HG03095 (cell line): ENCODE data around the gene PFDN4.
"Not testable (repeated sequence)": the region's sequence is repeated elsewhere in the genome, so short reads cannot be mapped to it uniquely, and the experiment has no call there.

Experiments used
- ATAC-seq: cut with Tn5 transposase; IDR thresholded peaks from one replicate; pipeline ENCODE4 v1.9.1; 2021; ENCODE audit warnings: moderate library complexity; ENCODE audit not compliant: unreplicated experiment

The PFDN4 gene

DNA sequence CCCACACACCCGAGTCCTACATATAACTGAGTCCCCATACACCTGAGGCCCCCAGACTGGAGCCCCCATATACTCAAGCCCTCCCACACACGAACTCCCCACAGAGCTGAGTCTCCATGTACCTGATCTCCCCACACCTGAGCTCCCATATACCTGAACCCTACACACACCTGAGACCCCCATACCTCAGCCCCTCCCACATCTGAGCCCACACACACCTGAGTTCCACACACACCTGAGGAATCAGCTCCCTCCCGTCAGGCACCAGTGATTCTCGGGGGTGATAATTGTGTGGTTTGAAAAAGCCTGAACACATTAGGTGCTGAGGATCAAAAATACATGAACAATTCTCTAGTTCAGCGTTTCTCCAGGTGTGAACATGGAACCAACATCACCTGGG lies 15.4 kb downstream of the PFDN4 start:
- ATAC-seq: no peak

DNA sequence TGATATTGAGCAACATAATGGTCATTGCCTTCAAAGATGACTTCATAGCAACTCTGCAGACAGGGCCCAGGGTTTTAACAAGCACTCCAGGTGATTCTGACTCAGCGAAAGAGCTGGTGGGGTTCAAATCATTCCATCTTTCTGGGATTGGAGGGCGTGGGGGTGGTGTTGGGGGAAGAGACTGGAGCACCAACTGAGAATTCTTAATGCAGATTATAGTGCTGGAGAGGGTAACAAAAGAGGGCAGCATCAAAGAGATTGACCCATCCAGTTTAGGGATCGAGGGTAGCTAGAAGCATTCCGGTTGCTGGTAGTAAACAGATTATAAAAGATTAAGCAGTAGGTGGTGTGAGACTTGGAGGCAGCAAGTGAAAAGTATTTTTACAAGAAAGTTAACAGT lies 15.9 kb downstream of the PFDN4 start:
- ATAC-seq: no peak

DNA sequence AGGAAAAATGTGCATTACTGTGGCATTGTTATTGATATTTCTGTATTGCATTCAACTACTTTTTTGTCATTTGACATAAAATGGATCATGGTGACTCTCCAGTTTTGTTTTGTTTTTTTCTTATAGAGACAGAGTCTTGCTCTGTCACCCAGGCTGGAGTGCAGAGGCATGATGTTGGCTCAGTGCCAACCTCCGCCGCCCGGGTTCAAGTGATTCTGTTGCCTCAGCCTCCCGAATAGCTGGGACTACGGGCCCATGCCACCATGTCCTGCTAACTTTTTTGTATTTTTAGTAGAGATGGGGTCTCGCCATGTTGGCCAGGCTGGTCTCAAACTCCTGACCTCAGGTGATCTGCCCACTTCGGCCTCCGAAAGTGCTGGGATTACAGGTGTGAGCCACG lies 16.8 kb downstream of the PFDN4 start:
- not testable (repeated sequence) for ATAC-seq

DNA sequence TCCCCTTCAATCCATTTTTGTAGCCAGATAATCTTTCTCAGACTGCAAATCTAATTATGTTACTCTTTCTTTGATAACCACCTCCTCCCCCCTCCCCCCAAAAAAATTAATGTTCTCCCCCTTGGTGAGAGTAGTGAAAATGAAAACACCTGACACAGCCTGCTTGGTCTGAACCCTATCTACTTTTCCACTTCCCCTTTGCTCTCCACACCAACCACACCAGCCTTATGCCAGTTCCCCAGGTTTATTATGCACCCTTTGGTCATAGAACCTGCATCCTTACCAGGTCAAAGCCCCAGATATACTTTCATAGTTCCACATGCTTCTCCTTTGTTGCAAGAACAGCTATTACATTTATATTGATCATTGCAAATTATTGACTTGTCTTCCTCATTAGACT lies 19.4 kb downstream of the PFDN4 start:
- ATAC-seq: no peak

DNA sequence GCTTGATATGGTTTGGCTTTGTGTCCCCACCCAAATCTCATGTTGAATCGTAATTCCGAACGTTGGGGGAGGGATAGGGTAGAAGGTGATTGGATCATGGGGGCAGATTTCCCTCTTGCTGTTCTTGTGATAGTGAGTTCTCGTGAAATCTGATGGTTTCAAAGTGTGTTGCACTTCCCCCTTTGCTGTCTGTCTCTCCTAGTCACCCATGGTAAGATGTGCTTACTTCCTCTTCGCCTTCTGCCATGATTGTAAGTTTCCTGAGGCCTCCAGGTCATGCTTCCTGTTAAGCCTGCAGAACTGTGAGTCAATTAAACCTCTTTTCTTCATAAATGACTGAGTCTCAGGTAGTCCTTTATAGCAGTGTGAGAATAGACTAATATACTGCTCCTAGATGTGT lies 19.9 kb downstream of the PFDN4 start:
- ATAC-seq: no peak

DNA sequence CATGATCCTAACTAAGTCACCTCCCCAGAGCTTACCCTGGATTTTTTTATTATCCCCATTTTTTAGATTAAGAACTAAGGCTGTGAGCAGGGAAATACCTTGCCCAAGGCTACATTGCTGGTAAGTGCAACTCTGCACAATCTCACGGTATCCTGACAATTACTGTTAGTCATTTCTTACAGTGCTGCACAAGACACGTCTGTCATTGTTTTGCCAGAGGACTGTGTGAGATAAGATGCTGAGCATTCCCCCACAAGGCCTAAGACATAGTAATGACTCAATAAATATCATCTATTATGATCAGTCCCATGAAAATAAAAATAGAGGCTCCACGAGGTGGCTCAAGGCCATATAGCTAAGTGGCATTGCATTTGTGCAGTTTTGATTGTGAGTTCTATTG lies 21.0 kb downstream of the PFDN4 start:
- ATAC-seq: no peak

DNA sequence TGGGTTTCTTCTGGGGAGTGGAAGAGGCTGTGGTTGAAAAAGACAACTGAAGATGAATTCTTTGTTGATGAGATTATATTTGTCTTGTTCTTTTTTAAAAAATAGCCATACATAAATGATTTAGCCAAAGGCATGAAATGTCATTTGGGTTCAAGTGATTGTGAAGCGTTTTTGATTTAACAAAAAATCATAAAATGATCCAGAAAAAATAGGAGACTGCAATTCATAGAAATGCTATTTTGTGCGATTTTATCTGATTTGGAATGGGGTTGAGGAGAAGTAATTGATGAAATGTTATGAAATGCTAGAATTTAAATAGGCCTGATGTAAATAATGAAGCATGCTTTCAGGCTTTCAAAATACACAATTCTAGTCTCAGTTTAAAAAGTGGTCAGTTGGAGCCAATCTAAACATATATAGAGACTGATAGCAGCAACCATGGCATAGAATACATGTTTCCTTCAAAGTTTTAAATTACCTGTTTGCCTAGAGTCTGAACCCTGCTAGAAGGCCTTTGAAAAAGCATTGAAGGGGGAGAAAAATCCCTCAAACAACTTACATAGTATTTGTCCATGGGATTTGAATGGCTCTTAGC lies 21.8 kb downstream of the PFDN4 start:
- ATAC-seq: no peak

DNA sequence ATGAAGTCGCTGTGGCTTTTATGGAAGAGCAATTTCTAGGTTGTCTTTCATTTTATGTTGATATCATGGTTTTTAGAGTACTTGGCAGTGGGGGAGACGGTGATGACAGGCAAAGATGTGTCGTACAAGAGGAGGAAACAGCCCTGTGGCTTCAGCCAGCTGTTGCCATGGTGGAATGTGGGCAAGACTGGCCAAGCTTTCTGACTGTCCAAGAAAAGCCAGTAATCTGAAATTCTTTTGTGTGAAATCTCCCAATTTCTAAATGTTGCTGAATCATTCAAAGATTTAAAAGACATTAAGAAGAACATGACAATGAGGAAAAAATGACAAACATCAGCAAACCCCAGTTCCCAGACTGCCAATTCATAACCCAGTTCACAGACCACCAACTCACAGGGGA lies 23.1 kb downstream of the PFDN4 start:
- ATAC-seq: no peak

DNA sequence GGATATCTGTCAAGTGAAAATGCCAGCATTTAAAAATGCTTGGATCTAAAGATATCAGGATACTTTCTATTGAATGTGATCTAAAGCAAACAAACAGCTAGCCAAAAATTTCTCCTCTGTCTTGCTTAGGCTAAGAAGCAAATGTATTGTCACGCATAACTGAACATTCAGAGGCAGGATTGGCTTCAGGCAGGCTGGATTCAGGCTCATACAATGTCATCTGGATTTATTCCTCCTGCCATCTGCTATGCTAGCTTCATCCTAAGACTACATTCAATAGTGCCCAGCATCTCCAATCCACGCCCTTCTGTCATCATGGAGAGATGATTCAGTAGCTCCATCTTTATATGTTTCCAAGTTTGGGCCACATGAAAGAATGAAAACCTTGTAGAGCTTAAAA lies 27.1 kb downstream of the PFDN4 start:
- no peak for ATAC-seq

DNA sequence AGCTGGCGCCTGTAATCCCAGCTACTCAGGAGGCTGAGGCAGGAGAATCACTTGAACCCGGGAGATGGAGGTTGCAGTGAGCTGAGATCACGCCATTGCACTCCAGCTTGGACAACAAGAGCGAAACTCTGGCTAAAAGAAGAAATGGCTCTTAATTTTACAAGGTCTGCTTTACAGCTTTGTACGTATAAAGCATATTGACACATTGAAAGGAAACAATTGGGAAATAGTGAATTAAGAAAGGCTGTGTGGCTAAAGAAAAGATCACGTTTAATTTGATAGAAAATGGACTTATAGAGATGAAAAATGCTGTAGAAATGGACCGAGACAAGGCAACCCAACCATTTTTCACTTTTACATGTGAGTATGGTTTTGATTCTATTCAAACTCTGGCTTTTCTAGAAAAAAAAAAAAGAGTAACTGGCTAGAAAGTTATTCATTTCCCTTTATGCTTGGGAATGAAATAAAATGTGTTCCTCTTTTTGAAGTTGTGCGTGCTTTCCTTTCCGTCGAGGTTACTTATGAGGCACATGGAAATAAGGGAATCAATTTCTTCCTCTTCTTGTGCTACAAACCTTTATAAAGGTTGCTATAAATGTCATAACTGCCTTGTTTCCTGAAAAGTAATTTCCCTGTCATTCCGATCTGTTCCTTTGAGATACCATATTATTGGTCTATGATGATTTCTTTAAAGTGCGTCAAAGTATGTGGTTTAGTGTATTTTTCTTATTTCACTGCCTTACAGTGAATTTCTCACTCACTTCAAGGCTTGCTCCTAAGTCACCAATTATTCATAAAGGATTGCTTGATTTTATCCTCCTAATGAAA lies 29.4 kb downstream of the PFDN4 start:
- no peak for ATAC-seq

DNA sequence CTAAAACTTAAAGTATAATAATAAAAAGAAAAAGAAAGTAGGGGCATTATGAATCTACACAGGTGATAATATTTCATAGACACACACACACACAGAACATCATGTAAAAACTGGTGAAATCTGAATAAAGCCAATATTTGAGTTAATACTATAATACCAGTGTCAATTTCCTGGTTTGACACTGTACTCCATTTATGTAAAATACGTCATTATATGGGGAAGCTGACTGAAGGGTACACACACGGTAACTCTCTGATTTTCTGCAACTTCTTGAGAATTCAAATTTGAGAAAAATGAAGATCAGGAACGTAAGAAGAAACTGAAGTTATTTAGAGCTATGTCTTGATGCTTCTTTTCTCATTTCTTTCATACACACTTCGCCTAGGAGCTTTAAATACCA lies 36.2 kb downstream of the PFDN4 start:
- no peak for ATAC-seq

DNA sequence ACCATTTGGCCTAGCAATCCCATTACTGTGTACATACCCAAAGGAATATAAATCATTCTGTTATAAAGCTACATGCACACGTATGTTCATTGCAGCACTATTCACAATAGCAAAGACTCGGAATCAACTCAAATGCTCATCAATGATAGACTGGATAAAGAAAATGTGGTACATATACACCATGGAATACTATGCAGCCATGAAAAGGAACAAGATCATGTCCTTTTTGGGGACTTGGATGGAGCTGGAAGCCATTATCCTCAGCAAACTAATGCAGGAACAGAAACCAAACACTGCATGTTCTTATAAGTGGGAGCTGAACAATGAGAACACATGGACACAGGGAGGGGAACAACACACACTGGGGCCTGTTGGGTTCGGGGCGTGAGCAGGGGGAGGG lies 40.8 kb downstream of the PFDN4 start:
- ATAC-seq: not testable (repeated sequence)

DNA sequence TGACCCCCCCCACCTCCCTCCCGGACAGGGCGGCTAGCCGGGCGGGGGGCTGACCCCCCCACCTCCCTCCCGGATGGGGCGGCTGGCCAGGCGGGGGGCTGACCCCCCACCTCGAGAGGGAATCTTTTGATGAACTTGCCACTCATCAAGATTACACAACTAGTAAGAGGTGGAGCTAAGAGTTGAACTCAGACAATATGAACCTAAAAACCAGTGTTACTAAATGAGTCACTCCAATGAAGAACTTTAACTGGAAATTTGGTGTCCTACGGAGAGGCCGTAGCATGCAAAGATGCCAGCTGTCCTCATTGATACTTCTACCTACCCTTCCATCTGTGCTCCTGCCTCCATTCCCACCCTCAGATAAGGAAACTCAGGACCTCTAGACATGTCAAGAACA lies 42.8 kb downstream of the PFDN4 start:
- no peak for ATAC-seq

DNA sequence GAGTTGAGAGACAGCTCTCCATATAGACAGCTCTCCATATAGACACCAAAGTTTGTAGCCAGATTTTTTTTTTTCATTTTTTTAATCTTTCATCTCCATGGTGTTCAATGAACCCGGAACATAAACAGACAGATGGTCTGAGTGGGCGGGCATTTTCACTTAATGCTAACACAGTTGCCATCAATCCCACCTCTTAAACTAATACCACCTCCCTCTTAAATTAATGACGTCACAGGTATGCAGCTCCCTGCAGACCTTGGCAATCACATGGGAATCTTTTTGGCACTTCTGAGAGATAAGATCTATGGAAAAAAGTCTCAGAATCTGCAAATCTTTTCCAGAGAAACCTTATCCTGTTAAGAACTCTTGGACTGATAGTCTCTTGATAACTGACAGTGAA lies 43.2 kb downstream of the PFDN4 start:
- ATAC-seq: no peak

DNA sequence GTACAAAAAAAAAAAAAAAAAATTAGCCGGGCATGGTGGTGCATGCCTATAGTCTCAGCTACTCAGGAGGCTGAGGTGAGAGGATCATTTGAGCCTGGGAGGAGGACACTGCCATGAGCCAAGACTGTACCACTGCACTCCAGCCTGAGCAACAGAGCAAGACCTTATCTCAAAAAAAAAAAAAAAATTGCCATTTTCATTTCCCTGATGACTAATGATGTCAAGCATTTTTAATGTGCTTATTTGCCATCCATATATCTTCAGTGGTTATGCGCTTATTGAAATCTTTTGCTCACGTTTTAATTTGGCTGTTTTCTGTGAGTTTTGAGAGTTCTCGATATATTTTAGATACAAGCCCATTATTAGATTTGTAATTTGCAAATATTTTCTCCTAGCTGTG lies 46.7 kb downstream of the PFDN4 start:
- ATAC-seq: no peak

DNA sequence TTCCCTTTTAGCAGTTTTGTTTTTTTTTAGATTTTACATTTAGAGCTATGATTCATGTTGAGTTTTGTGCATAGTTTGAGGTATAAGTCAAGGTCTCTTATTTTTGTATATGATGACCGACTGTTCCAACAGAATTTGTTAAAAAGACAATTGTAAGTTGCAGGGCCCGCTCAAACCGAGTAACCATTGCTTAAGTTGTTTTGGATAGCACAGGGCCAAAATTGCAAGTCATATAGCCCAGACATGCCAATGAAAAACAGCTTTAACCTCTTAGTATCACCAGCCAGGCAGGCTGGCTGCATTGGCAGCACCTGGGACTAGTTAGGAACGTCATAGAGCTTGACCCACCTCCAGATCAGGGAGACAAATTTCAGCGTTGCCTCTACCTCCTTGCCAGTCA lies 47.3 kb downstream of the PFDN4 start:
- ATAC-seq: no peak

DNA sequence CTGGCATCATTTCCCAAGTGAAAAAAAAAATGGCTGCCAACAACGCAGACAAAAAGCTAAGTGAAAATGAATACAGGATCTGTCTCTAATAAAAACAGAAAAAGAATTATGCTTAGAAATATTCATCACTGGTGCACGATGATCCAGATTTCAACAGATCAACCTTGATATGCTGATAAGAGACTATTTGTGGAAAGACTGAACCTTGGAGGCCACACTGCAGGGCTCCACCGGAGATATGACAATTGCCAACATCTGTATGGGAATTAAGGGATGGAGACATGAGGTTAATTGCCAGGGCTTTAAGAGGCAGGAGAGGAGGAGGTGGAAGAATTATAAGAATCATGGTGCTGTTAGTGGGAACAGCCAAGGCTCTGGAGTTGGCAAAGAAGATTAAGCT lies 48.3 kb downstream of the PFDN4 start:
- ATAC-seq: no peak

DNA sequence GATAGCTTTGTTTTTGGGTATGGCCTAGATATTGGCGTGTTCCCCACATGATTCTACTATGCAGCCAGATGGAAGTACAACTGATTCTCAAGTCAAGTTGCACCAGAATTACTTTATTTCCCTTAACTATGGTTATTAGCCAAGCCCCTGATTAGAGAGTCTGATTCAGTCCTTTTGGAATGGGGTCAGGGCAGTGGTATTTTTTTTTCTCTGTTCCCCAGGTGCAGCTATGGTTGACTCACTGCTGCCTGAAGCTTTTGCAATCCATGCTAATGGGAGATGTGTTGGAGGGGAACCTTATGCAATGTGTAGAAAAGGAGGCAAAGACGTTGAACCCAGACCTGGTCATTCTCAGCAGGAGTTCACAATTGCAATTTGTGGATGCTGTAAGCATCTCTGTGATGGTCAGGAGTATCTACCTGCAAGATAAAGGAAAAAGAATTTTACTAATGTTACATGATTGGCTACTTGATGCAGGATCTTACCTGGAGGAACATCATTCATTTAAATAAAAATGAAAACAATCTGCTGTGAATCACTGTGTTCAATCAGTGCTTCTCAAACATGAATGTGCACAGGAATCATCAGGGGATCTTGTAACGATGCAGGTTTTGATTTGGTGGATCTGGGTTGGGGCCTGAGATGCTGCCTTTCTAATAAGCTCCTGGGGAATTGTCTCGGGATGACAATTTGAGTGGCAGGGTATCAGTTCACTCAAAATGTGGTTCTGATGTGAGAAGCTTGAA lies 49.4 kb downstream of the PFDN4 start:
- no peak for ATAC-seq

DNA sequence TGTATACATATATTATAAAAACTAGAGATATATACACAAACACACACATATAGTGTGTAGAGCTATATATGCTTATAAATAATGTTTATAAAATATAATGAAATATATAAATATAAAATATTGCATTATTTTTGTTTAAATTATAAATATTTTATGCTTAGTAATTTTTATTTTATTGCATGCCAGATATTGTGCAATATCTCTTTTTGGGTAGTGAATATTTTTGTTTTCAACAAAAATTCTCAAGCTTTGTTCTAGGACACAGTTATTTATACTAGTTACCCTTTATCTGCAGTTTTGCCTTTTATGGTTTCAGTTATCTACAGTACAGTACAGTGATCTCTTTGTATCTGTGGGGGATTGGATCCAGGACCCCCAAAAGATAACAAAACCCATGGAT lies 52.2 kb downstream of the PFDN4 start:
- ATAC-seq: no peak

DNA sequence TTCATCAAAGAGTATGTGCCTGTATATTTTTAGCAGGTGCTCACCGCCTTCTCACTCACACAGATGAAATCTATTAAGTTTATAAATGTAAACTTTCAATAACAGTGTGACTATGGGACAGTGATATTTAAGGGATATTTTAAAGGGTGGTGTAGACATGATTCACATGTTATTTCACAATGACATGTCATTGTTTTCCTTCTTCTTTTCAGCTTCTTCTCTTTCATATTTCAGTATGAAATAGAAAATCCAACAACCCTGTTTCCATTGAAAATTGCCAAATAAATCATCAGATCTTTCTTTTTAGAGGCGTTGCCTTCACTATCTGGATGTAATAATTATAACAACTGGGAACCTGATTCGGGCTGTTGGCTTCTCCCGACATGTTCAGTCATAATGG lies 54.8 kb downstream of the PFDN4 start:
- no peak for ATAC-seq

DNA sequence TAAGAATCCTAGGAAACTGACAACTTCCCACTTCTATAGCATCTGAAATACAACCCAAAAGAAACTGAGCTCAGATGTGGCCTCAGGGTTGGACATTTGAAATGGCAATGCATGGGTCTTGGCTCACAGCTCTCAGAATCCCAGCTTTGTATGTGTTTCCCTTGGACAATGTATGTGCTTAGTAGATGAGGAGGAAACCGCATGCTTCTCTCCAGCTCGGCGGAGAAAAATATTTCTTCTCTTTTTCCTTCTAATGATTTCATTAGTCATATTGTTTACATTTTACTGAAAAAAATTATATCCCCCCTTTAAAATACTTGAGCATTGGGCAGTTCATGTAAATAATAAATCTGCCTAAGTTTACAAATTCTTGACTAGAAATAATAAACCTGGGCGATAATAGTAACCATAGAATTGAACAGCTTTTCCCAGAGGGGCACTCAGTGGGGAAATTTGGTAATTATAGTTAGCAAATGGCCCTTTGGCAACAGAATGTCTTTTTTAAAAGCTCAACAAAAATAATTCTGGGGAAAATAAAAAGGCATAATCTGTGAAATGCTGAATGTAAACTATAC lies 55.3 kb downstream of the PFDN4 start:
- ATAC-seq: no peak

DNA sequence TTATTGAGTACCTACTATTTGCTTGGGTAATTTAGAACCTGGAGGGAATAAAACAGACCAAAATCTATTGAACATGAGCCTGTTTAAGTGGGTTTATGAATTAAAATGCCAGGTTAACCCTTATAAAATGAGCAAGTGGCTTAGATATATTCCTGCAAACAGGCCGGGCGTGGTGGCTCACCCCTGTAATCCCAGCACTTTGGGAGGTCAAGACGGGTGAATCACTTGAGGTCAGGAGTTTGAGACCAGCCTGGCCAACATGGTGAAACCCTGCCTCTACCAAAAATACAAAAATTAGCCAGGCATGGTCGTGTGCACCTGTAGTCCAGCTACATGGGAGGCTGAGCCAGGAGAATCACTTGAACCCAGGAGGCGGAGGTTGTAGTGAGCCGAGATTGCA lies 57.9 kb downstream of the PFDN4 start:
- ATAC-seq: not testable (repeated sequence)
